HG02852 (cell line): ENCODE data around the gene MKLN1.
A peak's percentile ranks its signal among the peaks of the same experiment; 100 is the strongest.
"Not testable (repeated sequence)": the region's sequence is repeated elsewhere in the genome, so short reads cannot be mapped to it uniquely, and the experiment has no call there.

ENCODE experiments used
- ATAC-seq: cut with Tn5 transposase; IDR thresholded peaks from one replicate; pipeline ENCODE4 v1.9.1; 2021; ENCODE audit warnings: mild to moderate bottlenecking, moderate library complexity; ENCODE audit not compliant: unreplicated experiment

The MKLN1 gene

GRCh38 chr7:131513245-131514061 is 185.8 kb downstream of the MKLN1 start:
- peak; percentile 91 for ATAC-seq

GRCh38 chr7:131515471-131515870 is 187.8 kb downstream of the MKLN1 start:
- ATAC-seq = not testable (repeated sequence)

GRCh38 chr7:131517218-131517923 is 189.7 kb downstream of the MKLN1 start:
- no peak for ATAC-seq

GRCh38 chr7:131518626-131519025 is 190.9 kb downstream of the MKLN1 start:
- ATAC-seq = no peak

- no peak for ATAC-seq
Measured at GRCh38 chr7:131521651-131522163, 194.0 kb downstream of the MKLN1 start.

GRCh38 chr7:131522325-131522930 is 194.8 kb downstream of the MKLN1 start:
- peak; percentile 74 for ATAC-seq

GRCh38 chr7:131524115-131524514 is 196.4 kb downstream of the MKLN1 start:
- ATAC-seq = no peak

- no peak for ATAC-seq
Measured at GRCh38 chr7:131524703-131525102, 197.0 kb downstream of the MKLN1 start.

GRCh38 chr7:131525820-131526219 is 198.1 kb downstream of the MKLN1 start:
- no peak for ATAC-seq

GRCh38 chr7:131527456-131527855 is 199.8 kb downstream of the MKLN1 start:
- ATAC-seq = no peak

- no peak for ATAC-seq
Measured at GRCh38 chr7:131529179-131529578, 201.5 kb downstream of the MKLN1 start.

GRCh38 chr7:131529617-131530016 is 201.9 kb downstream of the MKLN1 start:
- ATAC-seq = no peak

GRCh38 chr7:131530137-131530536 is 202.5 kb downstream of the MKLN1 start:
- no peak for ATAC-seq

GRCh38 chr7:131532570-131533091 is 205.0 kb downstream of the MKLN1 start:
- ATAC-seq = no peak

- ATAC-seq = no peak
Measured at GRCh38 chr7:131533151-131533559, 205.5 kb downstream of the MKLN1 start.

GRCh38 chr7:131533566-131534561 is 206.2 kb downstream of the MKLN1 start:
- no peak for ATAC-seq

GRCh38 chr7:131536361-131536849 is 208.7 kb downstream of the MKLN1 start:
- no peak for ATAC-seq

GRCh38 chr7:131537571-131537978 is 209.9 kb downstream of the MKLN1 start:
- no peak for ATAC-seq

- no peak for ATAC-seq
Measured at GRCh38 chr7:131538071-131538812, 210.6 kb downstream of the MKLN1 start.
